ENCODE data around the gene DOK7.

DNA sequence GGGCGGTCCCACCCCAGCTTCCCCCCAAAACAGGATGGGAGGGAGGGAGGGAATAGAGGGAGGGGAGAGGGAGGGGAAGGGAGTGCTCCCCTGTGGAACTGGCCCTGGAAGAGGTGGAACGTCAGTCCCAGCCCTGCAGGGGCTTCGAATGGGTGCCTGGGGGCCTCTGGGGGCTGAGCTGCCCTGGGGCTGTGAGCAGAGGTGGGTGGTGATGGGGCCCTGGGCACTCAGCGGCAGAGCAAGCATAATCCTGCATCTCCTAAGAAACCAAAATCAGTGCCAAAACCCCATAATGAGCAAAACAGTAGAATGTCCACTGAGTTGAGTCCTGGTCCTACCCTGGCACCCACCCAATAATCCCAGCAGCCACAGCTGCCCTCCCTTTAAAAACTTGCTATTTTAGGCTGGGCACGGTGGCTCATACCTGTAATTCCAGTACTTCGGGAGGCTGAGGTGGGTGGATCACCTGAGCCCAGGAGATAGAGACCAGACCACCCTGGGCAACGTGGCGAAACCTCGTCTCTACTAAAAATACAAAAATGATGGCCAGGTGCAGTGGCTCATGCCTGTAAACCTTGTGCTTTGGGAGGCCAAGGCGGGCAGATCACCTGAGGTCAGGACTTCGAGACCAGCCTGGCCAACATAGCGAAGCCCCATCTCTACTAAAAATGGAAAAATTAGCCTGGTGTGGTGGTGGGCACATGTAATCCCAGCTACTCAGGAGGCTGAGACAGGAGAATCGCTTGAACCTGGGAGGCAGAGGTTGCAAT lies 11.1 kb downstream of the DOK7 start:
- TF ChIP-seq, protein P1, sequence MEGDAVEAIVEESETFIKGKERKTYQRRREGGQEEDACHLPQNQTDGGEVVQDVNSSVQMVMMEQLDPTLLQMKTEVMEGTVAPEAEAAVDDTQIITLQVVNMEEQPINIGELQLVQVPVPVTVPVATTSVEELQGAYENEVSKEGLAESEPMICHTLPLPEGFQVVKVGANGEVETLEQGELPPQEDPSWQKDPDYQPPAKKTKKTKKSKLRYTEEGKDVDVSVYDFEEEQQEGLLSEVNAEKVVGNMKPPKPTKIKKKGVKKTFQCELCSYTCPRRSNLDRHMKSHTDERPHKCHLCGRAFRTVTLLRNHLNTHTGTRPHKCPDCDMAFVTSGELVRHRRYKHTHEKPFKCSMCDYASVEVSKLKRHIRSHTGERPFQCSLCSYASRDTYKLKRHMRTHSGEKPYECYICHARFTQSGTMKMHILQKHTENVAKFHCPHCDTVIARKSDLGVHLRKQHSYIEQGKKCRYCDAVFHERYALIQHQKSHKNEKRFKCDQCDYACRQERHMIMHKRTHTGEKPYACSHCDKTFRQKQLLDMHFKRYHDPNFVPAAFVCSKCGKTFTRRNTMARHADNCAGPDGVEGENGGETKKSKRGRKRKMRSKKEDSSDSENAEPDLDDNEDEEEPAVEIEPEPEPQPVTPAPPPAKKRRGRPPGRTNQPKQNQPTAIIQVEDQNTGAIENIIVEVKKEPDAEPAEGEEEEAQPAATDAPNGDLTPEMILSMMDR (IDR thresholded peaks at IDR 0.05), result no peak
- no peak for TF ChIP-seq POLR2A (IDR thresholded peaks at IDR 0.05)

Data from Peyer's patch (tissue), 4 donors.